CD14-positive monocyte (primary cell): ENCODE results near the gene CARD8. TPM values are rescaled to one million over a fixed set of nuclear protein-coding genes. Genes with fewer than 3 reads are reported as not detected.

Source experiments
- DNase-seq, 3 donors: peaks; one replicate each; pipeline ENCODE4 v3.0.0-alpha.2; 2011 to 2022
- H2AFZ ChIP-seq: 2 replicates; pipeline ENCODE4 v1.6.0; 2012; ENCODE audit warnings: mild to moderate bottlenecking, low read depth, low read length, inconsistent platforms; ENCODE audit not compliant: insufficient read depth, poor library complexity, severe bottlenecking
- H3K27ac ChIP-seq, 2 donors: 1 replicate in 1 of 2; 2 replicates in 1 of 2; pipeline ENCODE4 v1.5.1; 2012 to 2013; ENCODE audit warnings: low read length in 2 of 2, control low read depth in 1 of 2, inconsistent platforms in 1 of 2, low read depth in 1 of 2, mild to moderate bottlenecking in 1 of 2
- H3K27me3 ChIP-seq, 2 donors: one replicate each; pipeline versions ENCODE4 v1.6.0 to v1.6.1; 2011 to 2013; ENCODE audit warnings: low read length in 2 of 2; ENCODE audit not compliant: control insufficient read depth in 2 of 2, insufficient read depth in 2 of 2
- H3K36me3 ChIP-seq, 2 donors: replicated peaks in 1 of 2; 1 replicate in 1 of 2; 2 replicates in 1 of 2; pipeline versions ENCODE4 v1.5.1 to v1.6.1; 2012 to 2013; ENCODE audit warnings: low read length in 2 of 2, control low read depth in 1 of 2, inconsistent platforms in 1 of 2, mild to moderate bottlenecking in 1 of 2; ENCODE audit not compliant: insufficient read depth in 2 of 2, control insufficient read depth in 1 of 2
- H3K4me1 ChIP-seq, 2 donors: 1 replicate in 1 of 2; 2 replicates in 1 of 2; pipeline versions ENCODE4 v1.5.1 to v1.6.1; 2012 to 2013; ENCODE audit warnings: low read length in 2 of 2, control low read depth in 1 of 2, inconsistent platforms in 1 of 2, mild to moderate bottlenecking in 1 of 2, moderate library complexity in 1 of 2; ENCODE audit not compliant: insufficient read depth in 2 of 2, control insufficient read depth in 1 of 2
- H3K4me2 ChIP-seq: replicated peaks from 2 replicates; pipeline ENCODE3; 2012; ENCODE audit warnings: low read length, moderate library complexity, mild to moderate bottlenecking; ENCODE audit not compliant: poor library complexity, severe bottlenecking; ENCODE audit errors: extremely low read depth
- H3K4me3 ChIP-seq, 3 experiments: fragments of 200-600 bp in 1 of 3; sonication (generic) in 1 of 3; replicated peaks in 1 of 3; 1 replicate in 2 of 3; 2 replicates in 1 of 3; pipeline ENCODE4 v1.5.1; 2011 to 2013; ENCODE audit warnings: low read length in 3 of 3, mild to moderate bottlenecking in 3 of 3, control low read depth in 2 of 3, low read depth in 2 of 3, inconsistent platforms in 1 of 3, moderate library complexity in 1 of 3
- H3K79me2 ChIP-seq: 2 replicates; pipeline ENCODE4 v1.6.0; 2012; ENCODE audit warnings: mild to moderate bottlenecking, control low read depth, inconsistent platforms, low read length, moderate library complexity; ENCODE audit not compliant: insufficient read depth
- H3K9ac ChIP-seq: 2 replicates; pipeline ENCODE4 v1.6.0; 2017; ENCODE audit warnings: low read length, mild to moderate bottlenecking; ENCODE audit not compliant: insufficient read depth, poor library complexity, severe bottlenecking
- H3K9me3 ChIP-seq, 2 donors: replicated peaks in 1 of 2; 1 replicate in 1 of 2; 2 replicates in 1 of 2; pipeline versions ENCODE4 v1.5.1 to v1.6.1; 2012 to 2013; ENCODE audit warnings: low read length in 2 of 2, control low read depth in 1 of 2; ENCODE audit not compliant: control insufficient read depth in 1 of 2, insufficient read depth in 1 of 2
- H4K20me1 ChIP-seq: 2 replicates; pipeline ENCODE4 v1.6.0; 2012; ENCODE audit warnings: mild to moderate bottlenecking, low read length, control low read depth, moderate library complexity; ENCODE audit not compliant: insufficient read depth
- H3K27ac Mint-ChIP-seq, 7 donors: one replicate each; pipeline ENCODE4 v1.8.0; 2020; ENCODE audit warnings: mild to moderate bottlenecking in 7 of 7, mixed read lengths in 7 of 7, moderate library complexity in 6 of 7, inconsistent platforms in 2 of 7
- H3K27me3 Mint-ChIP-seq, 3 donors: one replicate each; pipeline ENCODE4 v1.8.0; 2021 to 2022; ENCODE audit warnings: low read depth in 3 of 3, mild to moderate bottlenecking in 3 of 3, mixed read lengths in 3 of 3, moderate library complexity in 3 of 3, inconsistent platforms in 1 of 3
- H3K36me3 Mint-ChIP-seq, 2 donors: one replicate each; pipeline ENCODE4 v1.8.0; 2020; ENCODE audit warnings: mixed read lengths in 2 of 2, inconsistent platforms in 1 of 2, mild to moderate bottlenecking in 1 of 2
- H3K4me1 Mint-ChIP-seq: one replicate; pipeline ENCODE4 v1.8.0; 2020; ENCODE audit warnings: mild to moderate bottlenecking, mixed read lengths
- H3K4me3 Mint-ChIP-seq, 2 donors: one replicate each; pipeline ENCODE4 v1.8.0; 2020; ENCODE audit warnings: mild to moderate bottlenecking in 2 of 2, mixed read lengths in 2 of 2, moderate library complexity in 1 of 2
- H3K9me3 Mint-ChIP-seq, 7 donors: one replicate each; pipeline ENCODE4 v1.8.0; 2020 to 2022; ENCODE audit warnings: mixed read lengths in 7 of 7, mild to moderate bottlenecking in 6 of 7, moderate library complexity in 6 of 7, inconsistent platforms in 2 of 7
- CTCF ChIP-seq: fragments of 200-600 bp; IDR thresholded peaks from one replicate; pipeline ENCODE4 v1.8.0; 2022; ENCODE audit warnings: antibody characterized with exemption, mild to moderate bottlenecking
- WGBS: methylation state at CpG from one replicate; pipeline ENCODE4 v1.1.5; 2013; ENCODE audit warnings: missing lambda C conversion rate; ENCODE audit not compliant: insufficient coverage; 5-methylcytosine and 5-hydroxymethylcytosine counted together
- intact Hi-C, 2 donors: fragments of 100-400 bp; cut with micrococcal nuclease; formaldehyde crosslinking; loops; one replicate each; pipeline versions ENCODE4 v1.15.0 to v1.15.1; 2023
- polyA plus RNA-seq, 3 donors: library from polyadenylated mRNA; depleted of rRNA in 1 of 3; unstranded in 2 of 3; stranded (reverse) in 1 of 3; fragments of 300-500 nt in 2 of 3; fragments of >200 nt in 1 of 3; fragmentation: Illumina TruSeq in 2 of 3; gene quantifications; 1 replicate in 2 of 3; 2 replicates in 1 of 3; pipeline ENCODE4 v1.2.3, GENCODE V29; 2012 to 2021

CARD8 gene
- polyA plus RNA-seq, 3 donors = 76.4 to 122 (median 90.9) TPM

DNA sequence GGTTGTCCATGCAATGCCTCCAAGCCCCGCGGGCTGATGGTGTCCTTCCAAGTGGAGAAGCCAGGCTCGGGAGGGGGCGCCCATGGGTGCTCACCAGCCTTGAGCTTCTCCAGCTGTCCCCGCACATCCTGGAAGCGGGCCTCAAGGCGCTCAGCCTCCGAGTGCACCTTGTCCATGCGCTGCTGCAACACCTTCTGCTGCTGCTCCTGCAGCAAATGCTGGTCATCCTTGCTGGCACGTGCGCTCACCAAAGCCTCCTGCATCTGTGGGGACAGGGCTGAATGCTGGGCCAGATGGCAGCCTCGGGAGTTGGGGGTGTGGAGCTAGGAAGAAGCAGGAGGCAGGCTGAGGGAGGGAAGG, 46.9 kb upstream of the CARD8 start:
- no peaks in the 10 kb centered on the region for H3K79me2 ChIP-seq
- H3K27me3 ChIP-seq = no peaks in the 10 kb centered on the region
- H3K4me2 ChIP-seq = no peak overlapping the region
- H3K36me3 Mint-ChIP-seq = no peaks in the 10 kb centered on the region
- H3K27ac Mint-ChIP-seq = no peak overlapping the region
- no peak overlapping the region for H2AFZ ChIP-seq
- no peak overlapping the region for H3K9ac ChIP-seq
- H3K27me3 Mint-ChIP-seq = peaks cover 2 to 4% (median 2%) of the 10 kb centered on the region in 3 donors
- 87% methylated on average over 12 of the region's 12 CpGs for WGBS
- H3K4me1 ChIP-seq = no peaks in the 10 kb centered on the region
- H4K20me1 ChIP-seq = no peaks in the 10 kb centered on the region
- no peaks in the 10 kb centered on the region for H3K36me3 ChIP-seq
- no peaks in the 10 kb centered on the region for H3K9me3 ChIP-seq
- DNase-seq = no peak
- no peak overlapping the region for H3K4me3 ChIP-seq
- H3K27ac ChIP-seq = no peak overlapping the region
- H3K4me1 Mint-ChIP-seq = no peaks in the 10 kb centered on the region
- H3K9me3 Mint-ChIP-seq = no peaks in the 10 kb centered on the region
- intact Hi-C loops = no loop called here
- no peak for TF ChIP-seq CTCF
- H3K4me3 Mint-ChIP-seq = no peak overlapping the region

- Mint-ChIP-seq H3K36me3 (no peaks in the 10 kb centered on the region), H3K27ac (no peak overlapping the region), H3K4me1 (no peaks in the 10 kb centered on the region), H3K27me3 (peaks cover 2 to 4% (median 2%) of the 10 kb centered on the region in 3 donors), H3K9me3 (no peaks in the 10 kb centered on the region), H3K4me3 (no peak overlapping the region)
- TF ChIP-seq CTCF = no peak
- Histone ChIP-seq H3K9me3 (no peaks in the 10 kb centered on the region), H3K27ac (no peak overlapping the region), H3K9ac (no peak overlapping the region), H3K27me3 (no peaks in the 10 kb centered on the region), H3K36me3 (no peaks in the 10 kb centered on the region), H3K4me3 (no peak overlapping the region), H3K79me2 (no peaks in the 10 kb centered on the region), H2AFZ (no peak overlapping the region), H4K20me1 (no peaks in the 10 kb centered on the region), H3K4me1 (no peaks in the 10 kb centered on the region), H3K4me2 (no peak overlapping the region)
- intact Hi-C loops = no loop called here
- DNase-seq = no peak
- 94% methylated on average over 1 of the region's 1 CpG for WGBS
These were observed 46.3 kb upstream of the CARD8 start for GRCh38 chr19:48301886-48302599.
